MCF 10A (cell line): ENCODE data around the gene ITIH4. TPM values are rescaled to one million over a fixed set of nuclear protein-coding genes. Genes with fewer than 3 reads are reported as not detected.

Experiments used
- BruUV-seq: library from RNA; stranded (reverse); fragments of 400-500 nt; replicated peaks from 2 replicates; lab custom pipeline; 2021; lab: Mats Ljungman, UMichigan
- CTCF ChIA-PET: fragments of 300-600 bp; sonication (Branson Sonifier 250); formaldehyde crosslinking; extraction: SDS; loops from one replicate; lab custom pipeline; 2021; ENCODE audit warnings: antibody characterized with exemption, inconsistent platforms; lab: Yijun Ruan, JAX
- POLR2A ChIA-PET: fragments of 300-600, 350-650 bp; sonication (Branson Sonifier 250); formaldehyde crosslinking; extraction: SDS; loops from one replicate; lab custom pipeline; 2020; ENCODE audit warnings: antibody characterized with exemption, inconsistent platforms; lab: Yijun Ruan, JAX
- DNase-seq: peaks from one replicate; pipeline ENCODE4 v3.0.0-alpha.2; 2018; ENCODE audit not compliant: unreplicated experiment
- H3K27ac Mint-ChIP-seq: one replicate; pipeline ENCODE4 v1.8.0; 2022; ENCODE audit warnings: mild to moderate bottlenecking, low read depth, mixed read lengths; ENCODE audit not compliant: unreplicated experiment
- H3K27me3 Mint-ChIP-seq: one replicate; pipeline ENCODE4 v1.8.0; 2022; ENCODE audit warnings: mixed read lengths; ENCODE audit not compliant: insufficient read depth, unreplicated experiment
- H3K36me3 Mint-ChIP-seq: one replicate; pipeline ENCODE4 v1.8.0; 2022; ENCODE audit warnings: mild to moderate bottlenecking, moderate library complexity, mixed read lengths; ENCODE audit not compliant: insufficient read depth, unreplicated experiment
- H3K4me1 Mint-ChIP-seq: one replicate; pipeline ENCODE4 v1.8.0; 2022; ENCODE audit warnings: mixed read lengths; ENCODE audit not compliant: insufficient read depth, unreplicated experiment
- H3K4me3 Mint-ChIP-seq: one replicate; pipeline ENCODE4 v1.8.0; 2022; ENCODE audit warnings: mild to moderate bottlenecking, moderate library complexity, mixed read lengths; ENCODE audit not compliant: unreplicated experiment
- H3K9me3 Mint-ChIP-seq: one replicate; pipeline ENCODE4 v1.8.0; 2022; ENCODE audit warnings: mixed read lengths; ENCODE audit not compliant: unreplicated experiment
- CTCF ChIP-seq: fragments of 200-600 bp; IDR thresholded peaks from one replicate; pipeline ENCODE4 v1.8.0; 2022; ENCODE audit warnings: antibody characterized with exemption, mild to moderate bottlenecking; ENCODE audit not compliant: unreplicated experiment
- intact Hi-C: fragments of 100-400 bp; cut with micrococcal nuclease; formaldehyde crosslinking; loops from 2 replicates; pipeline ENCODE4 v1.14.1; 2022
- total RNA-seq: library from RNA; stranded (reverse); gene quantifications from 2 replicates; pipeline ENCODE4 v1.2.3, GENCODE V29; 2022

ITIH4 gene
- total RNA-seq, 1 experiment from 2014 or later = 0.58 TPM

GRCh38 chr3:52841981-52842340 lies 11.5 kb upstream of the ITIH4 start:
- no peak for DNase-seq
- Mint-ChIP-seq H3K4me1 (no peaks in the 10 kb centered on the region), H3K36me3 (no peaks in the 10 kb centered on the region), H3K4me3 (no peak overlapping the region), H3K27me3 (no peaks in the 10 kb centered on the region), H3K9me3 (no peaks in the 10 kb centered on the region), H3K27ac (no peak overlapping the region)
- BruUV-seq = no TSS peak
- intact Hi-C loops = no loop called here
- ChIA-PET CTCF (interaction anchor here (0.9 kb wide), 1 partner anchor 231 kb away, joined by 3 read pairs; no protein-coding TSS in a partner anchor), POLR2A (no interaction called here)
- no peak for TF ChIP-seq CTCF

- ChIA-PET POLR2A (interaction anchor here (1.0 kb wide), 1 partner anchor 10 kb away, joined by 4 read pairs; no protein-coding TSS in a partner anchor), CTCF (interaction anchor here (0.7 to 0.9 kb wide), 2 partner anchors 40 to 232 kb away, joined by 3 to 4 read pairs; no protein-coding TSS in a partner anchor)
These were observed 10.9 kb upstream of the ITIH4 start for GRCh38 chr3:52841211-52841980.

GRCh38 chr3:52839892-52840545 lies 9.5 kb upstream of the ITIH4 start:
- H3K4me1 Mint-ChIP-seq = no peaks in the 10 kb centered on the region
- TF ChIP-seq CTCF = no peak
- H3K4me3 Mint-ChIP-seq = no peak overlapping the region
- H3K36me3 Mint-ChIP-seq = no peaks in the 10 kb centered on the region
- no peak overlapping the region for H3K27ac Mint-ChIP-seq
- ChIA-PET POLR2A (interaction anchor here (1.0 kb wide), 1 partner anchor 9 kb away, joined by 4 read pairs; no protein-coding TSS in a partner anchor), CTCF (no interaction called here)
- H3K9me3 Mint-ChIP-seq = no peaks in the 10 kb centered on the region
- intact Hi-C loops = no loop called here
- DNase-seq = no peak
- H3K27me3 Mint-ChIP-seq = no peaks in the 10 kb centered on the region
- BruUV-seq = no TSS peak

More at GRCh38 chr3:52841211-52841980, 10.9 kb upstream of the ITIH4 start:
- H3K4me3 Mint-ChIP-seq = no peak overlapping the region
- no peaks in the 10 kb centered on the region for H3K36me3 Mint-ChIP-seq
- H3K27ac Mint-ChIP-seq = no peak overlapping the region
- no peaks in the 10 kb centered on the region for H3K4me1 Mint-ChIP-seq
- DNase-seq = no peak
- no peaks in the 10 kb centered on the region for H3K27me3 Mint-ChIP-seq
- intact Hi-C loops = no loop called here
- BruUV-seq = no TSS peak
- no peak for TF ChIP-seq CTCF
- H3K9me3 Mint-ChIP-seq = no peaks in the 10 kb centered on the region

GRCh38 chr3:52839268-52839575 lies 8.8 kb upstream of the ITIH4 start:
- BruUV-seq = no TSS peak
- no peak overlapping the region for H3K4me3 Mint-ChIP-seq
- H3K27ac Mint-ChIP-seq = no peak overlapping the region
- H3K36me3 Mint-ChIP-seq = no peaks in the 10 kb centered on the region
- intact Hi-C loops = no loop called here
- no peaks in the 10 kb centered on the region for H3K9me3 Mint-ChIP-seq
- ChIA-PET POLR2A (no interaction called here), CTCF (no interaction called here)
- H3K27me3 Mint-ChIP-seq = no peaks in the 10 kb centered on the region
- no peaks in the 10 kb centered on the region for H3K4me1 Mint-ChIP-seq
- no peak for TF ChIP-seq CTCF
- DNase-seq = no peak
